Measurements from ENCODE around the gene CALY.

The CALY gene

DNA sequence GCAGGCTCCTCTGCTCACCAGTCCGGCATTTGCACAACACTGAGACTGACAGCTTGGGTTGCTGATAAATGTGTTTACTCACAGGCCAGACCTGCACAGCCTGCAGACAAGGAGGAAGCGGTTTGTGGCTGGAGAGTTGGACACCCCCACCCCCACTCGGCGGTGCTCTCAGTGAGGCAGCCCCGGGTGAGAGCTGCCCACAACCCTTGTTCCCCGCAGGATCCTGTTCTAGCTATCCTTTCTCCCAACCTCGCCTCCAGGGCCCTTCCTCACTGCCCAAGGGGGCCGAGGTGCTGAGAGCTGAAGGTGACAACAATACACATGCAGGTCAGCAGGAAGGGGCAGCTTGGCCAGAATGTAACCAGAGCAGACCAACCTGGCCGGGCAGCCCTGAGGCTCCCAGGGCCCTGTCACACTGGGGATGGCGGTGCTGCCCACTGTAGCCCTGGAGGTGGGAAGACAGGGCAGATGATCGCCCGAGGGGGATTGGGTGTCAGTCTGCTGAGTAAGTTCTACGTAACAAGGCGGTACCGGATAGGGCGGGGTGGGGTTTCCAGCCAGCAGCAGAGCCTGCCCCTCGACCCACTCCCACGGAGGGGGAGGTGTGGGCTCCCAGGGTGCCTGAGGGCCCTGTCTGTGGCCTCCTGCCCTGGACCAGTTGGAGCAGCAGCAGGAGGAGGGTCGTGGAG lies 58.0 kb downstream of the CALY start:
- Histone ChIP-seq H4K12ac (ENCODE audit: low read depth, low read length) (no peak overlapping the region), H3K36me3 (ENCODE audit: control insufficient read depth in 1 of 2, insufficient read depth in 2 of 2, low read length in 2 of 2) (peaks cover 38 to 39% of the 10 kb centered on the region in 2 experiments)
- no CpG with 5 or more reads among the region's 19 CpGs for WGBS (ENCODE audit: extremely low coverage, insufficient coverage, insufficient read length)

DNA sequence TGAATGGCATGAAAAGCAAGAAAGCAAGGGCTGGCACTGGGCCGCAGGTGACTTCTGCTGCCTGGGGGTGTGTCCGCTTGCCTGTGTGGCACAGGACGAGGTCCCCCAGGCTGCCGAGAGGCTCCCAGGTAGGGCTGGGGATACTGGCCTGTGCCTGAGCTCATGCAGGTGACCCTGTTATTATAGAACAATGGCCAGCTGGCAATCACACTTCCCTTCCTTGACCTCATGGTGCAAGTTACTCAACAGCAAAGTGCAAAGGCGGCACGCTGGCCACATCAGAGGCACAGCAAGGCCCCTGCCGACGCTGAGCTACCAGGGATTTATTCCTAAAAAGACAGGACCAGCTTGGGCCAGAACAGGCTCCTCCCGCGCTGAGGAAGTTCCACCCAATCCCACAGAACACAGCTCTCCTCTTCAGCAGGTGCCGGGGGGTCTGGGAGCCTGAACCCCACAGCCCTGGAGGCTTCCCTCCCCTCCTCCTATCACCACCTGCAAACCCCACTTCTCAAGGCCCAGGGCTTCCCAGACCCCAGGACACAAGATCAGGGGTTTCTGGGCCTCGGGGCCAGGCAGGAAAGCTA lies 58.6 kb downstream of the CALY start:
- no CpG with 5 or more reads among the region's 12 CpGs for WGBS (ENCODE audit: extremely low coverage, insufficient coverage, insufficient read length)
- H2BK5ac ChIP-seq (ENCODE audit: low read depth, low read length, poor library complexity), result peak overlapping the region; percentile 22
- no peak overlapping the region for H2AFZ ChIP-seq (ENCODE audit: insufficient read depth, low read length, poor library complexity)
- H3K27me3 ChIP-seq (ENCODE audit: insufficient read depth, low read length), result no peaks in the 10 kb centered on the region
- H3K4me2 ChIP-seq (ENCODE audit: low read length), result peak overlapping the region; percentile 48
- H3K4me1 ChIP-seq (ENCODE audit: control insufficient read depth in 1 of 2, insufficient read depth in 2 of 2, low read length in 2 of 2), result peaks cover 35 to 41% of the 10 kb centered on the region in 2 experiments
- peaks cover 3% of the 10 kb centered on the region for H3K79me2 ChIP-seq (ENCODE audit: control insufficient read depth, insufficient read depth, low read length, poor library complexity)
- H3K27ac ChIP-seq (ENCODE audit: low read depth, low read length), result peak overlapping the region; percentile 77
- H3K36me3 ChIP-seq (ENCODE audit: control insufficient read depth in 1 of 2, insufficient read depth in 2 of 2, low read length in 2 of 2), result peaks cover 32 to 33% of the 10 kb centered on the region in 2 experiments
- peak overlapping the region; percentile 53 for H4K91ac ChIP-seq (ENCODE audit: low read depth, low read length)
- no peak overlapping the region for H3K9ac ChIP-seq (ENCODE audit: low read length)
- DNase-seq, result peak in 1 of 2 donors; percentile 26
- no peak overlapping the region for H3K18ac ChIP-seq (ENCODE audit: low read length)
- H3K79me1 ChIP-seq (ENCODE audit: low read length), result peaks cover 21% of the 10 kb centered on the region
- H3K14ac ChIP-seq (ENCODE audit: low read length), result peak overlapping the region; percentile 37
- peak overlapping the region; percentile 16 for H2BK120ac ChIP-seq (ENCODE audit: insufficient read depth, low read length, poor library complexity)
- H3K4ac ChIP-seq (ENCODE audit: low read depth, low read length), result no peak overlapping the region
- H4K12ac ChIP-seq (ENCODE audit: low read depth, low read length), result no peak overlapping the region
- no peak overlapping the region for H3K4me3 ChIP-seq (ENCODE audit: low read depth, low read length)
- H2BK12ac ChIP-seq (ENCODE audit: low read length), result peak overlapping the region; percentile 54
- no peaks in the 10 kb centered on the region for H3K9me3 ChIP-seq (ENCODE audit: insufficient read depth, low read depth, low read length)
- H3K23ac ChIP-seq (ENCODE audit: low read length), result no peak overlapping the region
- H2AK5ac ChIP-seq (ENCODE audit: low read length), result peak overlapping the region; percentile 73
- H4K8ac ChIP-seq (ENCODE audit: low read depth, low read length), result peak overlapping the region; percentile 18

More for the DNA sequence above, 58.0 kb downstream of the CALY start:
- H3K14ac ChIP-seq (ENCODE audit: low read length), result peak overlapping the region; percentile 8
- H4K91ac ChIP-seq (ENCODE audit: low read depth, low read length), result peak overlapping the region; percentile 52
- H3K79me2 ChIP-seq (ENCODE audit: control insufficient read depth, insufficient read depth, low read length, poor library complexity), result peaks cover 3% of the 10 kb centered on the region
- H3K9ac ChIP-seq (ENCODE audit: low read length), result no peak overlapping the region
- H3K4me1 ChIP-seq (ENCODE audit: control insufficient read depth in 1 of 2, insufficient read depth in 2 of 2, low read length in 2 of 2), result peaks cover 35 to 41% of the 10 kb centered on the region in 2 experiments
- H2BK5ac ChIP-seq (ENCODE audit: low read depth, low read length, poor library complexity), result peak overlapping the region; percentile 7
- H2AK5ac ChIP-seq (ENCODE audit: low read length), result no peak overlapping the region
- peak overlapping the region; percentile 48 for H3K4me2 ChIP-seq (ENCODE audit: low read length)
- peak overlapping the region; percentile 77 for H3K27ac ChIP-seq (ENCODE audit: low read depth, low read length)
- H2AFZ ChIP-seq (ENCODE audit: insufficient read depth, low read length, poor library complexity), result no peak overlapping the region
- no peaks in the 10 kb centered on the region for H3K27me3 ChIP-seq (ENCODE audit: insufficient read depth, low read length)
- no peak overlapping the region for H3K4me3 ChIP-seq (ENCODE audit: low read depth, low read length)
- DNase-seq, result peak; percentile 99
- no peak overlapping the region for H2BK12ac ChIP-seq (ENCODE audit: low read length)
- no peak overlapping the region for H3K4ac ChIP-seq (ENCODE audit: low read depth, low read length)
- no peak overlapping the region for H3K23ac ChIP-seq (ENCODE audit: low read length)
- peaks cover 21% of the 10 kb centered on the region for H3K79me1 ChIP-seq (ENCODE audit: low read length)
- H4K8ac ChIP-seq (ENCODE audit: low read depth, low read length), result peak overlapping the region; percentile 20
- H2BK120ac ChIP-seq (ENCODE audit: insufficient read depth, low read length, poor library complexity), result no peak overlapping the region
- no peaks in the 10 kb centered on the region for H3K9me3 ChIP-seq (ENCODE audit: insufficient read depth, low read depth, low read length)
- peak overlapping the region; percentile 0 for H3K18ac ChIP-seq (ENCODE audit: low read length)

DNA sequence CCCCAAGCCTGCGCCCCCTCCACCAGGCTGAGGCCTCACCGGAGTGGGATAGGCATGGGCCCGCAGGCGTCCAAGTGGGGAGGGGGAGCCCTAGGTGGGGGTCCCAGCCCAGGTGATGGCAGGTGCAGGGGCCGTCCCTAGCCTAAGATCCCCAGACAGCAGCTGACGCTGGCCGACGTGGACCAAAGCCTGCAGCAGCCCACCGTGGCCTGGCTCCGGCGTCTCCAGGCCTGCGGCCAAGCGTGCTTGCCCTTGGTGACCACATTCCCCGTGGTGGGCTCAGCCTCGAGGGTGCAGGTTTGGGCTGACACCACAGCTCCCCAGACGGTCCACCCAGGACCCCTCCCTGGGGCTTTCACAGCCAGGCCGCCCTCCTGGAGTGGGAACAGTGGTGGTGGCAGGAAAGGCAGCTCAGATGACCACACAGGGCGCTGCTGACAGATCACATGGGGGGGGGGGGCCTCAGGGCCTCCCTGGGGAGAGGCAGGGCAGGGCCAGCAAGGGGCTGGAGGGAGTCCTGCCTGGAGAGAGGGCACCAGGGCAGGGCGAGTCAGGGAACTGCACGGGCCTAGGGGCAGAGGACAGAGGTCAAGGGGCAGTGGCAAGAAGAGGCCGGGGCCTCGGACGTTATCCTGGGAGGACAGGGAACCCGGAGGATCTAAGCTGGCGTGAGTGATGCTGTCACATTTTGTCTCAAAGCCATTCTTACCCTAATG lies 59.3 kb downstream of the CALY start:
- H2AFZ ChIP-seq (ENCODE audit: insufficient read depth, low read length, poor library complexity), result no peak overlapping the region
- peaks cover 35 to 41% of the 10 kb centered on the region in 2 experiments for H3K4me1 ChIP-seq (ENCODE audit: control insufficient read depth in 1 of 2, insufficient read depth in 2 of 2, low read length in 2 of 2)
- peak in 1 of 2 donors; percentile 7 for DNase-seq
- H3K79me2 ChIP-seq (ENCODE audit: control insufficient read depth, insufficient read depth, low read length, poor library complexity), result peaks cover 3% of the 10 kb centered on the region
- H2BK120ac ChIP-seq (ENCODE audit: insufficient read depth, low read length, poor library complexity), result peak overlapping the region; percentile 63
- H3K36me3 ChIP-seq (ENCODE audit: control insufficient read depth in 1 of 2, insufficient read depth in 2 of 2, low read length in 2 of 2), result peaks cover 27% of the 10 kb centered on the region in 2 experiments
- H4K91ac ChIP-seq (ENCODE audit: low read depth, low read length), result peak overlapping the region; percentile 53
- H2BK12ac ChIP-seq (ENCODE audit: low read length), result peak overlapping the region; percentile 54
- H3K27me3 ChIP-seq (ENCODE audit: insufficient read depth, low read length), result no peaks in the 10 kb centered on the region
- H3K4me2 ChIP-seq (ENCODE audit: low read length), result no peak overlapping the region
- no peak overlapping the region for H3K4me3 ChIP-seq (ENCODE audit: low read depth, low read length)
- peak overlapping the region; percentile 73 for H2AK5ac ChIP-seq (ENCODE audit: low read length)
- H4K8ac ChIP-seq (ENCODE audit: low read depth, low read length), result peak overlapping the region; percentile 26
- H2BK5ac ChIP-seq (ENCODE audit: low read depth, low read length, poor library complexity), result peak overlapping the region; percentile 29
- no CpG with 5 or more reads among the region's 25 CpGs for WGBS (ENCODE audit: extremely low coverage, insufficient coverage, insufficient read length)
- peak overlapping the region; percentile 77 for H3K27ac ChIP-seq (ENCODE audit: low read depth, low read length)
- no peak overlapping the region for H3K4ac ChIP-seq (ENCODE audit: low read depth, low read length)
- peak overlapping the region; percentile 62 for H3K18ac ChIP-seq (ENCODE audit: low read length)
- H4K12ac ChIP-seq (ENCODE audit: low read depth, low read length), result no peak overlapping the region
- no peak overlapping the region for H3K23ac ChIP-seq (ENCODE audit: low read length)
- H3K14ac ChIP-seq (ENCODE audit: low read length), result peak overlapping the region; percentile 43
- no peak overlapping the region for H3K9ac ChIP-seq (ENCODE audit: low read length)
- H3K79me1 ChIP-seq (ENCODE audit: low read length), result peaks cover 21% of the 10 kb centered on the region
- no peaks in the 10 kb centered on the region for H3K9me3 ChIP-seq (ENCODE audit: insufficient read depth, low read depth, low read length)

DNA sequence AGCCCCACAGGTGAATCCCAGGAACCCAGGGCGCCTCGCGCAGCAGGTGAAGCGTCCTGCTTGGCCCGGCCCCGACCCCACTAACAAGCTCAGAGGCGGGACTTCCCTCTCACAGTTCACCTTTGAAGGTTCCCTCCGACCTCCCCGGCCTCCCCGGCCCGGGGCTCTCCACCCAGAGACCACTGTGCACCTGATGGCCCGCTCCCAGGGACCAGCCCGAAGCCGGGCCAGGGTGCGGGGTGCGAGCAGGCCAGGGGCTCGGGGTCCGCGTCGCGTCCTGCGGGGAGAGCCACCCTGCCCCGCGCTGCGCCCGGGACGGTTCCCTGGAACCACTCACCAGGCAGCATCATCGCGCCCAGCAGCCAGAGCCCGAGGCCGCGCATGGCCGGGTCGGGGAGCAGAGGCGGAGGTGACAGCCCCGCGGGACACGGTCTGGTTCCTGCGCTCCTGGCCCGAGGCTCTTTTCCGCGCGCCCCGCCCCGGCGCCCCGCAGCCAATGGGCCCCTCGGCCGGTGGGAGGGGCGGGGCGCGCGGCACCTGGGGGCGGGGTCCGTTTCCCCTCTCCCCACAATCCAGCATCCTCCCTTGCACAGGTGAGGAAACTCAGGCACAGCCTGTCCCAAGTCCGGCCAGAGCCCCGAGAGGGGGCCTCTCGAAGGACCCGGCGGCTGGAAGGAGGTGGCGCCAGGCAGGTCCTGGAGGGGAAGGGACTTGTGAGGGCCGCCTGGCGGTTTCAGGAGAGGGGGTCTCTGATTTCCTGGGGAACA lies 60.1 kb downstream of the CALY start, which contains the start of gene ADAM8:
ADAM8 (minus strand) TSS at position 434 of the 767 bp plus-strand sequence; CDS start at position 383, 51 bp downstream.
- Histone ChIP-seq H3K14ac (ENCODE audit: low read length) (peak within 1 kb of the TSS; percentile 59), H2BK12ac (ENCODE audit: low read length) (peak within 1 kb of the TSS; percentile 37), H3K27ac (ENCODE audit: low read depth, low read length) (peak within 1 kb of the TSS; percentile 77), H3K4me3 (ENCODE audit: low read depth, low read length) (no peak within 1 kb of the TSS), H2BK120ac (ENCODE audit: insufficient read depth, low read length, poor library complexity) (peak within 1 kb of the TSS; percentile 63), H3K9me3 (ENCODE audit: insufficient read depth, low read depth, low read length) (no peaks in the 10 kb centered on the region), H3K27me3 (ENCODE audit: insufficient read depth, low read length) (no peaks in the 10 kb centered on the region), H3K36me3 (ENCODE audit: control insufficient read depth in 1 of 2, insufficient read depth in 2 of 2, low read length in 2 of 2) (peaks cover 19 to 20% of the 10 kb centered on the region in 2 experiments), H2AK5ac (ENCODE audit: low read length) (peak within 1 kb of the TSS; percentile 73), H3K79me1 (ENCODE audit: low read length) (peaks cover 21% of the 10 kb centered on the region), H3K4me1 (ENCODE audit: control insufficient read depth in 1 of 2, insufficient read depth in 2 of 2, low read length in 2 of 2) (peaks cover 35 to 41% of the 10 kb centered on the region in 2 experiments), H3K18ac (ENCODE audit: low read length) (peak within 1 kb of the TSS; percentile 62), H3K4me2 (ENCODE audit: low read length) (peak within 1 kb of the TSS; percentile 55), H2AFZ (ENCODE audit: insufficient read depth, low read length, poor library complexity) (no peak within 1 kb of the TSS), H4K12ac (ENCODE audit: low read depth, low read length) (no peak within 1 kb of the TSS), H2BK5ac (ENCODE audit: low read depth, low read length, poor library complexity) (peak within 1 kb of the TSS; percentile 42), H4K91ac (ENCODE audit: low read depth, low read length) (peak within 1 kb of the TSS; percentile 70), H3K4ac (ENCODE audit: low read depth, low read length) (no peak within 1 kb of the TSS), H4K8ac (ENCODE audit: low read depth, low read length) (peak within 1 kb of the TSS; percentile 26), H3K9ac (ENCODE audit: low read length) (no peak within 1 kb of the TSS), H3K79me2 (ENCODE audit: control insufficient read depth, insufficient read depth, low read length, poor library complexity) (peaks cover 3% of the 10 kb centered on the region), H3K23ac (ENCODE audit: low read length) (no peak within 1 kb of the TSS)
- no CpG with 5 or more reads among the region's 63 CpGs for WGBS (ENCODE audit: extremely low coverage, insufficient coverage, insufficient read length)
- DNase-seq, result peak; percentile 61 to 69
